Sigmoid colon (tissue), 4 donors: ENCODE data around the gene PLTP.

Experiments used
- CTCF ChIP-seq, 4 experiments: fragments of 450-650 bp in 3 of 4; fragments of 200-600 bp in 1 of 4; IDR thresholded peaks; one replicate each; pipeline ENCODE4 v1.5.1; 2016 to 2019; ENCODE audit warnings: antibody characterized with exemption in 4 of 4, mild to moderate bottlenecking in 3 of 4, moderate library complexity in 2 of 4
- POLR2A ChIP-seq, 2 donors: fragments of 450-650 bp; IDR thresholded peaks; one replicate each; pipeline ENCODE4 v1.6.1; 2016; ENCODE audit warnings: antibody characterized with exemption in 2 of 2, mild to moderate bottlenecking in 2 of 2, moderate library complexity in 2 of 2
- POLR2AphosphoS5 ChIP-seq, 4 donors: sonication (generic); formaldehyde crosslinking; IDR thresholded peaks; one replicate each; pipeline ENCODE4 v1.6.1; 2017; ENCODE audit warnings: antibody characterized with exemption in 4 of 4

DNA sequence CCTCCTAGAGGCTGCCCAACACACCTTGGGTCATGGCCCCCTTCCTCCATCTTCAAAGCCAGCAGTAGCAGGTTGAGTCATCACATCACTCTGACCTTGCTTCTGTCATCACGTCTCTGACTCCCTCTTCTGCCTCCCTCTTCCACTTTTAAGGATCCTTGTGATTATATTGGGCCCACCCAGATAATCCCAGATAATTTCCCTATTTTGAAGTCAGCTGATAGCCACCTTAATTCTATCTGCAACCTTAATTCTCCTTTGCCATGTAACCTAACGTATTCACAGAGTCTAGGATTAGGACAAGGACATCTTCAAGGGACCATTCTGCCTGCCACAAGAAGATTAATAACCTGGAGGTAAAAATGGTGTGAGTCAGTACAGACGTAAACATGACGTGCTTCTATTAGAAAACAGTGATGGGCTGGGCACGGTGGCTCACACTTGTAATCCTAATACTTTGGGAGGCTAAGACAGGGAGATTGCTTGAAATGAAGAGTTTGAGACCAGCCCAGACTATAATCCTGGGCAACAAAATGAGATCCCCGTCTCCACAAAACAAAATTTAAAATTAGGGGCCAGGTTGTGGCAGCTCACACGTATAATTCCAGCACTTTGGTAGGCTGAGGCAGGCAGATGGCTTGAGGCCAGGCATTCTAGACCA is 51.3 kb downstream of the PLTP start:
- TF ChIP-seq CTCF (IDR thresholded peaks at IDR 0.05) (no peak), POLR2A (IDR thresholded peaks at IDR 0.05) (no peak), POLR2AphosphoS5 (IDR thresholded peaks at IDR 0.05) (no peak)
